Transverse colon (tissue), 4 donors: Measurements from ENCODE around the gene TYRO3.

Experiments used
- CTCF ChIP-seq, 5 experiments: fragments of 200-600 bp in 3 of 5; fragments of 450-650 bp in 2 of 5; sonication (generic) in 3 of 5; IDR thresholded peaks; 1 replicate in 2 of 5; 2 replicates in 3 of 5; pipeline ENCODE4 v1.5.1; 2016 to 2017; ENCODE audit warnings: antibody characterized with exemption in 5 of 5, inconsistent platforms in 3 of 5, mild to moderate bottlenecking in 2 of 5, moderate library complexity in 1 of 5
- POLR2A ChIP-seq: fragments of 450-650 bp; IDR thresholded peaks from one replicate; pipeline ENCODE4 v1.6.1; 2016; ENCODE audit warnings: antibody characterized with exemption, mild to moderate bottlenecking, moderate library complexity
- POLR2AphosphoS5 ChIP-seq, 3 donors: sonication (generic); formaldehyde crosslinking; IDR thresholded peaks; one replicate each; pipeline ENCODE4 v1.6.1; 2016; ENCODE audit warnings: antibody characterized with exemption in 3 of 3

- TF ChIP-seq CTCF (IDR thresholded peaks at IDR 0.05): no peak
- no peak for TF ChIP-seq POLR2AphosphoS5 (IDR thresholded peaks at IDR 0.05)
- TF ChIP-seq POLR2A: no peak
Measured at GRCh38 chr15:41546851-41547786, 11.9 kb upstream of the TYRO3 start.
